HG03108 (cell line): ENCODE results near the gene KCNA3.
A peak's percentile ranks its signal among the peaks of the same experiment; 100 is the strongest.
"Not testable (repeated sequence)": the region's sequence is repeated elsewhere in the genome, so short reads cannot be mapped to it uniquely, and the experiment has no call there.

Source experiments
- ATAC-seq: cut with Tn5 transposase; IDR thresholded peaks from one replicate; pipeline ENCODE4 v1.9.1; 2021; ENCODE audit warnings: moderate library complexity; ENCODE audit not compliant: unreplicated experiment

The KCNA3 gene

DNA sequence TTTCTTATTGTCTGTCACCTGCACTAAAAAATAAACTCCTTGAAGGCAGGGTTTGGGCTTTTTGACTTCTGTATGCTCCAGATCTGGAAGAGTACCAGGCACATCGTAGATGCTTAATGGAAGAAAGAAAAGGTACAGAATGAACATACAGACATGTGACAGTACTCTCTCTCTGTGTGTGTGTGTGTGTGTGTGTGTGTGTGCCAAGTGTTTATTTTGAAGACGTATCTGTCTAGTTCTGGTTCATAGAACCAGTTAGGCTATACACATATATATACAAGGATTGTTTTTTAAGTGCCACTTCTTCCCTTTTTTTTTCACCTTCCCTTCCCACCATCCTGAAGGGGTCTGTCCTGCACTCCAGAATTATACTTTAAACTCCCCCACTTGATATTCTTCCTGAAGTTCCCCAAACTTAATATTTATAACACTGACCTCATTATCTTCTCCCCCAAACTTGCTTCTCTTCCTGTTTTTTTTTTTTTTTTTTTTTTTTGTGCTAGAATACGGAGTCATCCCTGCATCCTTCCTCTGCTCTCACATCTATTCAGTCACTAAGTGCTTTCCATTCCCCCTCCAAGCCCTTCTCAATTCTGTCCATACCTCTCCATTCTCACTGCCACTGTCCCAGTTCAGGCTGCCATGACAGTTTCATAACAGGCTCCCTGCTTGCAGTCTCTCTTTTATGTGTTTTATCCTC, 5.4 kb upstream of the KCNA3 start:
- no peak for ATAC-seq

GRCh38 chr1:110677526-110677925, 2.8 kb upstream of the KCNA3 start:
- no peak for ATAC-seq

DNA sequence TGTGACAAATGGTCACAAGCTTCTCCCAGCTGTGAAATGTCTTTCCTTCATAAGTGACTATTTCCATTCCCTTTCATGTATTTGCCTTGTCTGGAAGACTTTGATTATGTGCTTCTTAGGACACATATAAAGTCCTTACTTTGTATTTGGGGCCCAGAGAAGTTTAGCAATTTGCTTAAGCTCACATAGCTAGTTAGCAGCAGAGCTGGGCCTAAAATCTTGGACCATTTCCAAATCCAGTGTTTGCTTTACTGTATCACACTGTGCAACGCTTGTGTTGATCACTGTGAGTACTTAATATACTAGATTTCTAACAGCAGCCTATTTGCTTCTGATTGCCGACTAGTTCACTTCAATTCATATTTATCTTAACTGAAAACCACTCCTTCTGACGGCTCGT, 2.2 kb upstream of the KCNA3 start:
- no peak for ATAC-seq

- no peak for ATAC-seq
These were observed 486 bp upstream of the KCNA3 start for GRCh38 chr1:110675060-110675791.

- ATAC-seq: no peak
These were observed 869 bp downstream of the KCNA3 start for GRCh38 chr1:110673805-110674336.

DNA sequence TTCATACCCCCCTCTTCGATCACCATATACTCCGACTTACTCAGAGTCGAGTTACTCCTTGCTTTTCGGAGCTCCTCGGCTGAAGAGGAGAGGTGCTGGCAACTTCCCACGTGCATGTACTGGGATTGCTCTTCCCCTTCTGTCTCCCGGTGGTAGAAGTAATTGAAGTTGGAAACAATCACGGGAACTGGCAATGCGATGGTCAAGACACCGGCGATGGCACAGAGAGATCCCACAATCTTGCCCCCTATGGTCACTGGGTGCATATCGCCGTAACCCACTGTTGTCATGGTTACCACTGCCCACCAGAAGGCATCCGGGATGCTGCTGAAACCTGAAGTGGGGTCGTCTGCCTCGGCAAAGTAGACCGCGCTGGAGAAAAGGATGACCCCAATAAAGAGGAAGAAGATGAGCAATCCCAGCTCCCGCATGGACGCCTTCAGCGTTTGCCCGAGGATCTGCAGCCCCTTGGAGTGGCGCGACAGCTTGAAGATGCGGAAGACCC, 1.5 kb downstream of the KCNA3 start:
- ATAC-seq: no peak

- peak; percentile 59 for ATAC-seq
These were observed 2.0 kb downstream of the KCNA3 start for GRCh38 chr1:110672753-110673108.

DNA sequence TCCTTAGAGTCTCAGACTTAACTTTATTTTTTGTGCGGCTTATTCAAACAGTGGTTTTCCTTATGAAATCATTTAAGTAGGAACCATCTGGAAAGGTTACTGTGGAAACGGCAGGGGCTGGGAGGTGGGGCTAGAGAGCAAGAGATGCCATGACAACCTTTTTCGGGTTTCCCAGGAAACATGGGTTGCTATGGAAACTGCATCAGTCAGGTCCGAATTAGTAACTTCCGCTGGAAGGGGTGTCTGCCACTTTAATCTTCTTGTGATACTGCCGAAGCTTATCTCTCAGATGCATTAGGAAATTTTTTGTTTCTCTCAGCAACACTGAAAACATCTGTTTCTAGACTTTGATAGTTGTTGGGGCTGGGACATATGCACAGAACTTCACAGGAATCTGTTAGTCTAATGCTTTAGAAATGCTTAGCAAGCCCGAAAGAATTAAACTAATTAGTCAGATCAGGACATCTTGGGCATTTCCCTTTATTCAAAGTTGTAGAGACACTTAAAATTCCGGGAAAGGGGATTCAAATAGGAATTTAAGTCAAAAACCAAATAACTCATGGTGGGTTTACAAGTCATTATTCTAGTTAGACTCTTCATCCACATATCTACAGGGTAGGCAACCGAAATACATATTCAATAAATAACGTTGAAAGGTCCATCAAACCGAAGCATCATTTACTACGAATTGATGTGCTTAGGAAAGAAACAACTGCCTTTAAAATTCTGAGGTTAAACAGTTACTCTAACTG, 2.6 kb downstream of the KCNA3 start:
- ATAC-seq: no peak

GRCh38 chr1:110671361-110671760, 3.4 kb downstream of the KCNA3 start:
- no peak for ATAC-seq

- no peak for ATAC-seq
These were observed 6.2 kb downstream of the KCNA3 start for GRCh38 chr1:110668549-110668948.

GRCh38 chr1:110667776-110668175, 7.0 kb downstream of the KCNA3 start:
- ATAC-seq: no peak

- ATAC-seq: no peak
These were observed 11.5 kb downstream of the KCNA3 start for GRCh38 chr1:110663241-110663640.

- ATAC-seq: not testable (repeated sequence)
These were observed 15.2 kb downstream of the KCNA3 start for GRCh38 chr1:110659559-110659958.

DNA sequence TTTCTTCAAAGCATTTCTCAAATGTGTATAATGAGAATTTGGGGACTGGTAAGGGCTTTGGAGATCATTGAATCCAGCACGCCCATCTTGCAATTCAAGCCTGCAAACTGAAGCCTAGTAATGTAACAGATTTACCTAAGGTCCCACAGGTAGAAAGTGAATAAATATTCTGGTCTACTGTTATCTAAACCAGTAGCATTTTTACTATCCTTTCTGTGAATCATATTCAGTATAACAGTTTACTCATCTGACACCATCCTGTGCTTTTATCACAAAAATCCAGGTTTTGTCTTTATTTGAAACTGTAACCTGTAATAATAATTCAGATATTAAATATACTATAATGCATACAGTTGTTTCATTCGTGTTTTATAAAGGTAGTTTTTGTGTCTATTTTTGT, 17.4 kb downstream of the KCNA3 start:
- ATAC-seq: no peak

- no peak for ATAC-seq
These were observed 24.1 kb downstream of the KCNA3 start for GRCh38 chr1:110650609-110651008.

DNA sequence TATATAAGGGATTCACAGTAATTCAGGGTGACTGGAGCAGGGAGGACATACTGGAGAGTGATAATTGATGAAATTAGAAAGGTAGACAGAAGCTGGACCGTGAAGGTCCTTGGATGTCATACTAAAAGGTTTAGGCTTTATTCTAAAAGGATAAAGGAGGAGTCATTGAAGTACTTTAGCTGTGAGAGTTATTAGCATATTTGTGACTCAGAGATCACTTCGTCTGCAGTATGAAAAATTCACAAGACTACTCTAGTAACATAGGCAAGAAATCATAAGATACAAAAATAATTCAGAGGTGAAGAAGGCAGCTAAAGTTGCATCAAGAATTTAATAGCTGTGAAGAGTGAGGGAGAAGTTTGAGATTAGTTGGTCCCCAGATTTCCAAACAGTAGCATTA, 26.3 kb downstream of the KCNA3 start:
- no peak for ATAC-seq

DNA sequence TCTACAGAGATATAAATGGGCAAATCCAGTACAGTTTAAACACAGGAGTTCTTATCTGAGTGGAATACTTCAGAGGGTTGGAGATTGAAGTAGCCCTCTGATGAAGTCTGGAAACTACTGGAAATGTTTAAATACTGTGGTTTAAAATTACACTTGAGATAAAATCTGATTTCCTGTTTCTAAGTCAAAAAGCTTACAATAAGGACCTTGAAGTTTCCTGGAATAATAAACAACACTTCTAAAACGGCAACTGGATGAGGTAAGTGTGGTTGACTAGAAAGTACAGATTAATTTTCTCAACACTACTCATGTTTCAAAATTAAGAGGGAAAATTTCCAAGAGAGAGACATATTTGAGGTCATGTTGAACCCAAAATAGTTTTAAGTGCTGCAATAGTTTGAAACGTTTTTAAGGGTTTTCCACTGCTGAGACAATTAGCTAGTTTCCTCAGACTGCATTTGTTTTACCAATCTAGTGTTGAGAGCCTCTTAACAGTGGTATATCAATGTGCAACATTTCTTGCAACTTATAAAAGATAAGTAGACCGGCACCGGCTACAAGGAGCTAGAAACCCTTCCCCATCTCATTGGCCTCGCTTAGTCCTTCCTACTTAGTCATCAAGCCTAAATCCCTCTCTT, 27.4 kb downstream of the KCNA3 start:
- no peak for ATAC-seq

DNA sequence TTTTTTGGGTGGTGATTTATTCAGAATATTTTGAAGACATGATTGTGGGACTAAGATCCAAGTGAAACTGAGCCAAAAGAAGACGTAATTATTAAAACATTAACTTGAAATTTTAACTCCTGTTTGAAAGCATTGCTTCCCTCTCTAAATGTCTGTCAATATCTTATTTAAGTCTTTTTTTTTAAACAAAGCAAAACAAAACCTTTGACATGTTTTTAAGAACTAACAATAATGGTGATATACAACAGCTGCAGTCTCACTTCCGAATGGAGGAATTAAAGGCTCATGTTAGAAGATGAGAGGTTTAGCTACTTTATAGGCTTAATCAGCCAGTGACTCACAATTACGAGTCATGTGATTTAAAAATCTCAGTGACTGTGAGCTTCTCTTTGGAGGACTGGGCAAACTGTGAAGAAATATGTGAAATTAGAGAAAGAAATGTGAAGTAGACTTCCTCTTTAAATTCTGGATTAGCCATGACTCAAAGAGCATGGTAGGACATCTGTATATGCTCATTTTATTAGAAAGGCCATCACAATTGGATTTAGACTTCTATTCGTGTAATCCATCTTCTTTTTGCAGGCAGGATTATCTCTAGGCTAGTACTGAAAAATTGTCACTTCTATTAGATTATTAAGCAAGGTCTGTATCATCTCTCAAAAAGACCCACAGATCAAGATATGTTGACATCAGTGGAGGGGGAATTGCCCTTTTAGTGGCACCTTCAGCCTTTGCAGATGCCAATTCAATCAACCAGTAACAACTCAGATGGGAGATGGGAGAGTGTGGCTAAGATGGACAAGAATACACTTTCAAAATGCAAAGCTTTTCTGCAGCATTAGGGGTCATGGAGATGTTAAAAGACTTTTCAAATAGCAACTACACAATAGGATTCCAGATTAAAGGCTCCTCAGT, 28.7 kb downstream of the KCNA3 start:
- ATAC-seq: no peak

- no peak for ATAC-seq
These were observed 29.5 kb downstream of the KCNA3 start for GRCh38 chr1:110645211-110645610.

DNA sequence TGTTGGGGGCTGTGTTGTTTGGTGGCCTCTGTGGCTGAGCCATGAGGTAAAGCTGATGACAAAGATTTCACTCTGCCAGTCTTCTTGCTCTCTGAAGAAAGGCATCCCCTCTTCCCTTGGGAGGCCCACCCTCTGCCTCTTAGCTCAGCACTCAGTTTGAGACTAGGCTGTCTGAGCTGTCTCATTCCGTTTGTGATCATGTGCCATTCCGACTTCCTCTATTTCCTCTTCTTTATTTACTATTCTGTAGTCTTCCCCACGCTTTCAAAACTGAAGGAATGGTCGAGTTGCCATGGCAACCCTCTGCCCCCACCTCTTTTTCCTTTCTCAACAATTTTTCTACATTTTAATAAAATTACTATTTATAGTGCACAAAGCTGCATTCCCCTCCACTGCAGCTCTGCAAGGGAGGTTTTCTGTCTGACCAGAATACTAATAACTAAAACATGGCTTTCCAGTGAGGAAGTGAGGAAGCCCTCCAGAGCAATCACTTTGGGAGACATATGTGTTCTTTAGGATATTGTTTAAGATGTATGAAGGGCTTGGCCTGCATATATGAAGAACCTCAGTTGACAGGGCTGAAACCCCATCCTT, 30.8 kb downstream of the KCNA3 start:
- ATAC-seq: no peak
